Stimulated activated CD4-positive, alpha-beta T cell treated with anti-CD3 and anti-CD28 coated beads, Interleukin-15, amount 100 ng/mL, for 1 hour (primary cell): Measurements from ENCODE around the gene ERFE.

Experiments used
- DNase-seq, 2 donors: peaks; one replicate each; pipeline ENCODE4 v3.0.0-alpha.2; 2020; ENCODE audit warnings: low read depth in 1 of 2, low spot score in 1 of 2

ERFE gene

DNA sequence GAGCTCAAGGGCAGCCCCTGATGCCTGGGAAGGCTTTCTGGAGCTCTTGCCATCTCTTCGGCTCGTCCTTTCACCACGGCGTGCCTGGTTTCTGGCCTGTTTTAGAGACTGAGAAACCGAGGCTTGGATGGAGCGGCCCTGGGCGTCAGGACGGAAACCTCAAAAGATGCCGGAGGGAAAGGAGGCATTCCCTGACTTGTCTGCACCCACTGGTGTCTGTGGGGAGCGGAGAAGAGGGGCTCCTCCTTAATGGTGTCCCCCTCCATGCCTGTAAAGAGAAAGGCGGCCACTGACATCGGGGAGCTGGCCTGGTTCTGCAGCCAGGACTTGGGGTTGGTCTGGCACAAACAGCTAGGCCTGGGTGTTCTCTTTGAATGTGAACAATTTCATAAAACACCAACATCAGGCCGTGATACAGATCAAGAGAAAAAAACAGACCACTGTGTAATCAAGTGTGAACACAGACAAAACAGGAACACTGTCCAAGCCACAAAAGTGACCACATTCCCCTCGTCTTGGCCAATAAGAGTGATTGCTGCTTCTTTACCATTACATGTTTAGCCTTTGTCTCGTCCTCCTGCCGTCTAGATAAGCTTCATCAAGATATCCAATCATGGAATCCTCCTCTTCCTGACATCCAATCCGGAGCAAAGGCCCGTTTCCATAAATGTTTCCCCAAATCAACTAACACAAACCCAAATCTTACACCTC, 45.4 kb downstream of the ERFE start:
- no peak for DNase-seq

DNA sequence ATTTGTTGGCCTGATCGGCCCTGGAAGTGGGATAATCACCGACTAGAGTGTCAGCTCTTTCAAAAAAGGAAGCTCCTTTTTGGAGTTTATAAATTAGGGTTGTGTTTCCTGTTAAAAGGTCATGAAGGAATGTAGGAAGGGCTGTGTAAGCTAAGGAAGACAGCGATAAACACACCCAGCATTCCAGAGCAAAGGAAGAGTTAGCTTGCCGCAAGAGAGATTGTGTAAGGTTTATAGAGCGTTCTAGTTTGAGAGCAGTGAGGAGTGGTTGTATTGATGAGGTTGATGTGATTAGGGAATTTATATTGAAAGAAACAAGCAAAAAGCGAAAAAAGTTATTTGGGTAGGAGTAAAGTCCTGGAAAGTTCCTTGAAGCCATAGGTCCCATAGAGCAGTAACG, 48.2 kb downstream of the ERFE start:
- DNase-seq = no peak

GRCh38 chr2:238216651-238217184, 57.9 kb downstream of the ERFE start:
- no peak for DNase-seq
